ENCODE measurements around the gene SLC24A3. TPM values are rescaled to one million over a fixed set of nuclear protein-coding genes. Genes with fewer than 3 reads are reported as not detected.

SLC24A3 gene
- total and polyA plus RNA-seq, 2 experiments from 2014 or later, result 0.81 to 2.5 TPM

- TF ChIP-seq, protein P1, sequence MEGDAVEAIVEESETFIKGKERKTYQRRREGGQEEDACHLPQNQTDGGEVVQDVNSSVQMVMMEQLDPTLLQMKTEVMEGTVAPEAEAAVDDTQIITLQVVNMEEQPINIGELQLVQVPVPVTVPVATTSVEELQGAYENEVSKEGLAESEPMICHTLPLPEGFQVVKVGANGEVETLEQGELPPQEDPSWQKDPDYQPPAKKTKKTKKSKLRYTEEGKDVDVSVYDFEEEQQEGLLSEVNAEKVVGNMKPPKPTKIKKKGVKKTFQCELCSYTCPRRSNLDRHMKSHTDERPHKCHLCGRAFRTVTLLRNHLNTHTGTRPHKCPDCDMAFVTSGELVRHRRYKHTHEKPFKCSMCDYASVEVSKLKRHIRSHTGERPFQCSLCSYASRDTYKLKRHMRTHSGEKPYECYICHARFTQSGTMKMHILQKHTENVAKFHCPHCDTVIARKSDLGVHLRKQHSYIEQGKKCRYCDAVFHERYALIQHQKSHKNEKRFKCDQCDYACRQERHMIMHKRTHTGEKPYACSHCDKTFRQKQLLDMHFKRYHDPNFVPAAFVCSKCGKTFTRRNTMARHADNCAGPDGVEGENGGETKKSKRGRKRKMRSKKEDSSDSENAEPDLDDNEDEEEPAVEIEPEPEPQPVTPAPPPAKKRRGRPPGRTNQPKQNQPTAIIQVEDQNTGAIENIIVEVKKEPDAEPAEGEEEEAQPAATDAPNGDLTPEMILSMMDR (conservative IDR thresholded peaks at IDR 0.05; ENCODE audit: low read depth in 2 of 2), result no peak
- TF ChIP-seq NANOG (IDR thresholded peaks at IDR 0.05; ENCODE audit: borderline replicate concordance) (no peak), EZH2phosphoT487 (IDR thresholded peaks at IDR 0.05; ENCODE audit: unreplicated experiment) (no peak), JUNB (IDR thresholded peaks at IDR 0.05; ENCODE audit: unreplicated experiment) (no peak), STAT1 (IDR thresholded peaks at IDR 0.05; ENCODE audit: unreplicated experiment) (no peak), POLR2AphosphoS5 (IDR thresholded peaks at IDR 0.05; ENCODE audit: low read depth) (no peak)
Observed at GRCh38 chr20:19528286-19529030, 316.0 kb downstream of the SLC24A3 start (continued).

GRCh38 chr20:19530006-19530405 lies 317.6 kb downstream of the SLC24A3 start:
- no peak overlapping the region for H2AFZ ChIP-seq
- Mint-ChIP-seq H3K4me1 (no peaks in the 10 kb centered on the region), H3K36me3 (ENCODE audit: low read depth) (peaks cover under 1% of the 10 kb centered on the region; the same call in 1 of the 3 replicates), H3K27me3 (ENCODE audit: insufficient read depth, low read depth, poor library complexity) (no peaks in the 10 kb centered on the region), H3K27ac (no peak overlapping the region), H3K4me3 (no peak overlapping the region), H3K9me3 (peaks cover 4% of the 10 kb centered on the region; the same call in 1 of the 3 replicates)
- DNase-seq (ENCODE audit: low spot score), result no peak
- TF ChIP-seq ZNF331 (CRISPR knock-in tag; IDR thresholded peaks at IDR 0.05; ENCODE audit: low read depth) (no peak), CREB1 (CRISPR knock-in tag; IDR thresholded peaks at IDR 0.05; ENCODE audit: low read depth) (no peak), STAT1 (IDR thresholded peaks at IDR 0.05; ENCODE audit: unreplicated experiment) (no peak), ZNF114 (CRISPR knock-in tag; IDR thresholded peaks at IDR 0.05) (no peak), EZH2phosphoT487 (IDR thresholded peaks at IDR 0.05; ENCODE audit: unreplicated experiment) (no peak), NANOG (IDR thresholded peaks at IDR 0.05; ENCODE audit: borderline replicate concordance) (no peak)
- TF ChIP-seq, protein P2, sequence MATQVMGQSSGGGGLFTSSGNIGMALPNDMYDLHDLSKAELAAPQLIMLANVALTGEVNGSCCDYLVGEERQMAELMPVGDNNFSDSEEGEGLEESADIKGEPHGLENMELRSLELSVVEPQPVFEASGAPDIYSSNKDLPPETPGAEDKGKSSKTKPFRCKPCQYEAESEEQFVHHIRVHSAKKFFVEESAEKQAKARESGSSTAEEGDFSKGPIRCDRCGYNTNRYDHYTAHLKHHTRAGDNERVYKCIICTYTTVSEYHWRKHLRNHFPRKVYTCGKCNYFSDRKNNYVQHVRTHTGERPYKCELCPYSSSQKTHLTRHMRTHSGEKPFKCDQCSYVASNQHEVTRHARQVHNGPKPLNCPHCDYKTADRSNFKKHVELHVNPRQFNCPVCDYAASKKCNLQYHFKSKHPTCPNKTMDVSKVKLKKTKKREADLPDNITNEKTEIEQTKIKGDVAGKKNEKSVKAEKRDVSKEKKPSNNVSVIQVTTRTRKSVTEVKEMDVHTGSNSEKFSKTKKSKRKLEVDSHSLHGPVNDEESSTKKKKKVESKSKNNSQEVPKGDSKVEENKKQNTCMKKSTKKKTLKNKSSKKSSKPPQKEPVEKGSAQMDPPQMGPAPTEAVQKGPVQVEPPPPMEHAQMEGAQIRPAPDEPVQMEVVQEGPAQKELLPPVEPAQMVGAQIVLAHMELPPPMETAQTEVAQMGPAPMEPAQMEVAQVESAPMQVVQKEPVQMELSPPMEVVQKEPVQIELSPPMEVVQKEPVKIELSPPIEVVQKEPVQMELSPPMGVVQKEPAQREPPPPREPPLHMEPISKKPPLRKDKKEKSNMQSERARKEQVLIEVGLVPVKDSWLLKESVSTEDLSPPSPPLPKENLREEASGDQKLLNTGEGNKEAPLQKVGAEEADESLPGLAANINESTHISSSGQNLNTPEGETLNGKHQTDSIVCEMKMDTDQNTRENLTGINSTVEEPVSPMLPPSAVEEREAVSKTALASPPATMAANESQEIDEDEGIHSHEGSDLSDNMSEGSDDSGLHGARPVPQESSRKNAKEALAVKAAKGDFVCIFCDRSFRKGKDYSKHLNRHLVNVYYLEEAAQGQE (IDR thresholded peaks at IDR 0.05; ENCODE audit: unreplicated experiment), result no peak
- TF ChIP-seq, protein P3, sequence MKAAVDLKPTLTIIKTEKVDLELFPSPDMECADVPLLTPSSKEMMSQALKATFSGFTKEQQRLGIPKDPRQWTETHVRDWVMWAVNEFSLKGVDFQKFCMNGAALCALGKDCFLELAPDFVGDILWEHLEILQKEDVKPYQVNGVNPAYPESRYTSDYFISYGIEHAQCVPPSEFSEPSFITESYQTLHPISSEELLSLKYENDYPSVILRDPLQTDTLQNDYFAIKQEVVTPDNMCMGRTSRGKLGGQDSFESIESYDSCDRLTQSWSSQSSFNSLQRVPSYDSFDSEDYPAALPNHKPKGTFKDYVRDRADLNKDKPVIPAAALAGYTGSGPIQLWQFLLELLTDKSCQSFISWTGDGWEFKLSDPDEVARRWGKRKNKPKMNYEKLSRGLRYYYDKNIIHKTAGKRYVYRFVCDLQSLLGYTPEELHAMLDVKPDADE (IDR thresholded peaks at IDR 0.05), result no peak
- H3K36me3 ChIP-seq (ENCODE audit: insufficient read depth), result no peaks in the 10 kb centered on the region
- peaks cover 10% of the 10 kb centered on the region; the same call in 1 of the 2 replicates for H3K9me2 ChIP-seq (ENCODE audit: insufficient read depth)
- no peaks in the 10 kb centered on the region for H3F3A ChIP-seq (replicated peaks; ENCODE audit: low read depth)
- no peaks in the 10 kb centered on the region for H3K27me3 ChIP-seq (ENCODE audit: insufficient read depth)
- no peak for ATAC-seq
- no peak overlapping the region for H3K4me3 ChIP-seq
- H3K4me1 ChIP-seq (ENCODE audit: insufficient read depth), result no peaks in the 10 kb centered on the region
- no peaks in the 10 kb centered on the region for H3K79me2 ChIP-seq (replicated peaks; ENCODE audit: insufficient read depth)
- no peak overlapping the region for H3K27ac ChIP-seq (ENCODE audit: low read depth)
- no peak overlapping the region for H3K4me2 ChIP-seq
- H4K20me1 ChIP-seq (replicated peaks; ENCODE audit: insufficient read depth), result no peaks in the 10 kb centered on the region
